Keratinocyte (primary cell): Measurements from ENCODE around the gene FBXO47. TPM values are rescaled to one million over a fixed set of nuclear protein-coding genes. Genes with fewer than 3 reads are reported as not detected.

Experiments
- DNase-seq: peaks from one replicate; pipeline ENCODE4 v3.0.0-alpha.2; 2011; ENCODE audit warnings: low read depth, missing footprints, low spot score
- FAIRE-seq: peaks from 2 replicates; lab custom pipeline; 2011; peaks lifted over from hg19 to GRCh38; lab: Jason Lieb, UNC
- H2AFZ ChIP-seq: 2 replicates; pipeline ENCODE4 v1.6.0; 2012; ENCODE audit warnings: low read length, control low read depth, inconsistent platforms; ENCODE audit not compliant: control insufficient read depth
- H3K27ac ChIP-seq: 2 replicates; pipeline ENCODE4 v1.5.1; 2011; ENCODE audit warnings: low read length; ENCODE audit not compliant: control insufficient read depth, insufficient read depth
- H3K27me3 ChIP-seq: 3 replicates; pipeline ENCODE4 v1.6.0; 2011; ENCODE audit warnings: low read length; ENCODE audit not compliant: control insufficient read depth, insufficient read depth; ENCODE audit errors: extremely low read depth
- H3K36me3 ChIP-seq, 2 experiments: 2 replicates in 1 of 2; 3 replicates in 1 of 2; pipeline ENCODE4 v1.5.1; 2011; ENCODE audit warnings: low read length in 2 of 2, mild to moderate bottlenecking in 1 of 2; ENCODE audit not compliant: control insufficient read depth in 2 of 2, insufficient read depth in 2 of 2; ENCODE audit errors: extremely low read depth in 1 of 2
- H3K4me1 ChIP-seq: 3 replicates; pipeline ENCODE4 v1.5.1; 2011; ENCODE audit warnings: low read length; ENCODE audit not compliant: control insufficient read depth, insufficient read depth; ENCODE audit errors: extremely low read depth
- H3K4me2 ChIP-seq: 3 replicates; pipeline ENCODE4 v1.6.0; 2011; ENCODE audit warnings: low read depth, low read length; ENCODE audit not compliant: control insufficient read depth, insufficient read depth; ENCODE audit errors: extremely low read depth
- H3K4me3 ChIP-seq, 3 experiments: fragments of 200-600 bp in 1 of 3; sonication (generic) in 1 of 3; 2 replicates in 2 of 3; 3 replicates in 1 of 3; pipeline ENCODE4 v1.5.1; 2011 to 2016; ENCODE audit warnings: low read length in 3 of 3, mild to moderate bottlenecking in 3 of 3, control low read depth in 2 of 3, inconsistent platforms in 1 of 3, low read depth in 1 of 3, mixed read lengths in 1 of 3, mixed run types in 1 of 3, moderate library complexity in 1 of 3; ENCODE audit not compliant: control insufficient read depth in 2 of 3, insufficient read depth in 2 of 3; ENCODE audit errors: extremely low read depth in 1 of 3
- H3K79me2 ChIP-seq: 2 replicates; pipeline ENCODE4 v1.6.0; 2012; ENCODE audit warnings: low read length; ENCODE audit not compliant: control insufficient read depth, insufficient read depth
- H3K9ac ChIP-seq: 3 replicates; pipeline ENCODE4 v1.6.0; 2011; ENCODE audit warnings: low read length; ENCODE audit not compliant: control insufficient read depth, insufficient read depth; ENCODE audit errors: extremely low read depth
- H3K9me1 ChIP-seq: 3 replicates; pipeline ENCODE4 v1.6.0; 2011; ENCODE audit warnings: low read length; ENCODE audit not compliant: control insufficient read depth, insufficient read depth; ENCODE audit errors: extremely low read depth
- H3K9me3 ChIP-seq: 2 replicates; pipeline ENCODE4 v1.5.1; 2012; ENCODE audit warnings: low read depth, low read length; ENCODE audit not compliant: control insufficient read depth
- H4K20me1 ChIP-seq: 3 replicates; pipeline ENCODE4 v1.6.0; 2011; ENCODE audit warnings: low read length; ENCODE audit not compliant: control insufficient read depth, insufficient read depth; ENCODE audit errors: extremely low read depth
- CTCF ChIP-seq, 3 experiments: IDR thresholded peaks in 1 of 3; conservative IDR thresholded peaks in 1 of 3; optimal IDR thresholded peaks in 1 of 3; 2 replicates in 2 of 3; 3 replicates in 1 of 3; pipeline versions ENCODE3 to v1.5.1; 2011; ENCODE audit warnings: low read length in 3 of 3, mild to moderate bottlenecking in 3 of 3, moderate library complexity in 2 of 3, control low read depth in 1 of 3, inconsistent platforms in 1 of 3; ENCODE audit not compliant: insufficient read depth in 2 of 3; ENCODE audit errors: extremely low read depth in 1 of 3
- EZH2 ChIP-seq: IDR thresholded peaks from one replicate; pipeline ENCODE4 v1.6.1; 2012; ENCODE audit warnings: inconsistent platforms, mild to moderate bottlenecking, low read length, moderate library complexity
- dilution Hi-C: fragments of 300-500 bp; cut with MboI; formaldehyde crosslinking; loops from one replicate; pipeline ENCODE4 v1.7.0; 2020; ENCODE audit warnings: low sequenced_read_pairs; ENCODE audit not compliant: extremely low pct_ligation_motif_present
- polyA plus RNA-seq, 5 experiments: library from polyadenylated mRNA; depleted of rRNA in 3 of 5; stranded (reverse) in 3 of 5; stranded (forward) in 1 of 5; unstranded in 1 of 5; fragments of >200 nt; gene quantifications; 1 replicate in 1 of 5; 2 replicates in 3 of 5; 3 replicates in 1 of 5; pipeline versions ENCODE4 v1.2.1 to v1.2.3, GENCODE V29; 2011 to 2012; ENCODE audit warnings: missing spikeins in 2 of 5, low read depth in 1 of 5, low replicate concordance in 1 of 5

The FBXO47 gene
- polyA plus RNA-seq, 1 donor (not counting 4 experiments of a cell fraction or from before 2014, with no cell fraction given) = not detected

- no peaks in the 10 kb centered on the region for H3K27me3 ChIP-seq
- no peak for FAIRE-seq
- dilution Hi-C loops = no loop called here
These were observed 44.8 kb upstream of the FBXO47 start for GRCh38 chr17:39011907-39012468.

GRCh38 chr17:39009581-39010001, 42.4 kb upstream of the FBXO47 start:
- Histone ChIP-seq H3K4me2 (no peak overlapping the region), H3K4me3 (no peak overlapping the region), H3K36me3 (no peaks in the 10 kb centered on the region), H2AFZ (no peak overlapping the region), H4K20me1 (no peaks in the 10 kb centered on the region), H3K27me3 (no peaks in the 10 kb centered on the region), H3K27ac (no peak overlapping the region), H3K9me3 (no peaks in the 10 kb centered on the region), H3K79me2 (no peaks in the 10 kb centered on the region), H3K9ac (no peak overlapping the region), H3K4me1 (peaks cover 4% of the 10 kb centered on the region), H3K9me1 (no peaks in the 10 kb centered on the region)
- no peak for DNase-seq
- no peak for FAIRE-seq
- no peak for TF ChIP-seq EZH2
- no peak for TF ChIP-seq CTCF (optimal IDR thresholded peaks at IDR 0.05 in 1 of 3, IDR thresholded peaks at IDR 0.05 in 1 of 3, conservative IDR thresholded peaks at IDR 0.05 in 1 of 3; ENCODE audit: extremely low read depth in 1 of 3, insufficient read depth in 2 of 3, low read length in 3 of 3)
- dilution Hi-C loops = no loop called here

More at GRCh38 chr17:39011907-39012468, 44.8 kb upstream of the FBXO47 start:
- Histone ChIP-seq H2AFZ (no peak overlapping the region), H3K27ac (no peak overlapping the region), H3K79me2 (no peaks in the 10 kb centered on the region), H3K9me1 (no peaks in the 10 kb centered on the region), H3K4me1 (peaks cover 7% of the 10 kb centered on the region), H3K9me3 (no peaks in the 10 kb centered on the region), H3K9ac (no peak overlapping the region), H3K4me3 (no peak overlapping the region), H3K36me3 (no peaks in the 10 kb centered on the region), H3K4me2 (no peak overlapping the region), H4K20me1 (no peaks in the 10 kb centered on the region)
- no peak for DNase-seq
- TF ChIP-seq CTCF (optimal IDR thresholded peaks at IDR 0.05 in 1 of 3, IDR thresholded peaks at IDR 0.05 in 1 of 3, conservative IDR thresholded peaks at IDR 0.05 in 1 of 3; ENCODE audit: extremely low read depth in 1 of 3, insufficient read depth in 2 of 3, low read length in 3 of 3) = no peak
- TF ChIP-seq EZH2 = no peak
